8988T (cell line): ENCODE results near the gene CRIP1.

Source experiments
- DNase-seq: peaks from one replicate; pipeline ENCODE4 v3.0.0; 2011

CRIP1 gene

GRCh38 chr14:105486163-105486973 is at the start of gene CRIP1:
TSS of gene CRIP1 (plus strand) at chr14:105486886. CDS start at chr14:105487260, 374 bp downstream.
- no peak for DNase-seq

- no peak for DNase-seq
Observed at GRCh38 chr14:105436891-105437722, 49.6 kb upstream of the CRIP1 start.

GRCh38 chr14:105437723-105438500 is 48.8 kb upstream of the CRIP1 start:
- no peak for DNase-seq

- DNase-seq: no peak
Observed at GRCh38 chr14:105439179-105439578, 47.5 kb upstream of the CRIP1 start.

- DNase-seq: peak; percentile 90
Observed at GRCh38 chr14:105439710-105440553, 46.8 kb upstream of the CRIP1 start.

GRCh38 chr14:105440554-105440900 is 46.2 kb upstream of the CRIP1 start:
- DNase-seq: no peak

- DNase-seq: no peak
Observed at GRCh38 chr14:105440992-105441391, 45.7 kb upstream of the CRIP1 start.

GRCh38 chr14:105442125-105442524 is 44.6 kb upstream of the CRIP1 start:
- no peak for DNase-seq

GRCh38 chr14:105442834-105443233 is 43.9 kb upstream of the CRIP1 start:
- no peak for DNase-seq

- no peak for DNase-seq
Observed at GRCh38 chr14:105444859-105445258, 41.8 kb upstream of the CRIP1 start.

GRCh38 chr14:105445290-105445689 is 41.4 kb upstream of the CRIP1 start:
- DNase-seq: no peak

GRCh38 chr14:105445901-105446845 is 40.5 kb upstream of the CRIP1 start:
- no peak for DNase-seq

GRCh38 chr14:105446971-105447370 is 39.7 kb upstream of the CRIP1 start:
- no peak for DNase-seq

GRCh38 chr14:105447651-105448640 is 38.7 kb upstream of the CRIP1 start:
- DNase-seq: no peak

GRCh38 chr14:105448706-105449111 is 38.0 kb upstream of the CRIP1 start:
- peak; percentile 97 for DNase-seq

- no peak for DNase-seq
Observed at GRCh38 chr14:105449276-105450122, 37.2 kb upstream of the CRIP1 start.

- no peak for DNase-seq
Observed at GRCh38 chr14:105450123-105450505, 36.6 kb upstream of the CRIP1 start.

GRCh38 chr14:105450864-105451720 is 35.6 kb upstream of the CRIP1 start:
- DNase-seq: no peak
